HG02852 (cell line): ENCODE results near the gene RAE1.

Source experiments
- ATAC-seq: cut with Tn5 transposase; IDR thresholded peaks from one replicate; pipeline ENCODE4 v1.9.1; 2021; ENCODE audit warnings: mild to moderate bottlenecking, moderate library complexity; ENCODE audit not compliant: unreplicated experiment

RAE1 gene

DNA sequence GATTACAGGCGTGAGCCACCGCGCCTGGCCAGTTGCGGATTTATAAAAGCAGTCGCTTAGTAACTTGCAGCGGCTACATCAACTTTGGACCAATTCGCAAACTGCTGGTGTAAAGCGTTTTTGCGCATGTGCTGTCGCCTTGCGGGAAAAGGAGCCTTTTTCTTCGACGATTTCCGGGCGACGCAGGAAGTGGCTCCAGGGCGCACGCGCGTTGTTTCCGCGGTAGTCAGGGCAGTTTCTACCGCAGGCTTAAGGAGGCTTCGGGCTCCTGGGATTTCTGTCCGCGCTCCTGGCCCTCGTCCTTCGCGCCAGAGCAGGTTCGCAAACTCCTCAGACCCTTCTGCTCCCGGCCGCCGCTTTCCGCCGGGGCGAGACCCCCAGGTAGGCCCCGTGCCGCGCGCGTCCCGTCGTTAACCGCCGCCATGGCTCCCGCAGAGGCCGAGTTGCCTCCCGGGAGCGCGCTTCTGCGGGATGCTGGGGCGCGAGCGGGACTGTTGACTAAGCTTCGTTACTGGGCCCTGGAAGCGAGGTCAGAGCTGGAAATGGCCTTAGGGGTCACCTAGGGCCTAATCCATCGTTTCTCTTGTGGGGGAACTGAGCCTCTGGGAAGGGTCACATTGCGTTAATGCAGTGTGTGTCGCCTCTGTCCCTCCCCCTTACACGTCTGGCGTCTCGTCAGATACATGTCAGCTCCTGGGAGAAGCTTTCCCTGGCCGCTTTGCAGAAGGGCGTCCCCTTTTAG lies at the start of gene RAE1:
RAE1 (plus strand) TSS at position 214 of the 742 bp plus-strand sequence. CDS start 2,784 bp downstream, outside the sequence.
- ATAC-seq = peak; percentile 85

DNA sequence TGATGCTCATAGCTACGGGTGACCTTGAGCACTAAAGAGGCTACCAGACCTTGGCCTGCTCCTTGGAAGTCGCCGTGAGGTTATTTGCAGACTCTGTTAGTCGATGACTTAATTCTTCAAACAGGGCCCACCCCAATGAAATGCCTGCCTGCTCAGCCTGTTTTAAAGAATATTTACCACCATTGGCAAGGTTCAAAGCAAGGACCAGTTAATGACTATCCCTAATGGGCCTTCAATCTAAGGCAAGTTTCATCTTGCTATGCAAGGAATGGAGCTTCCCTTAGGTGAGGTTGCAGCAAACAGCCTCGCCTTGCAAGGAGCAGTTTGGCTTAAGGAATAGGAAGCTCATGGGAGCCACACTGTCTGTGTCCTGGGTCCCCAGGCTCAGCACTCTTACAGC lies 44.3 kb upstream of the RAE1 start:
- ATAC-seq = no peak

GRCh38 chr20:57308451-57309271 lies 42.4 kb upstream of the RAE1 start:
- ATAC-seq = no peak

DNA sequence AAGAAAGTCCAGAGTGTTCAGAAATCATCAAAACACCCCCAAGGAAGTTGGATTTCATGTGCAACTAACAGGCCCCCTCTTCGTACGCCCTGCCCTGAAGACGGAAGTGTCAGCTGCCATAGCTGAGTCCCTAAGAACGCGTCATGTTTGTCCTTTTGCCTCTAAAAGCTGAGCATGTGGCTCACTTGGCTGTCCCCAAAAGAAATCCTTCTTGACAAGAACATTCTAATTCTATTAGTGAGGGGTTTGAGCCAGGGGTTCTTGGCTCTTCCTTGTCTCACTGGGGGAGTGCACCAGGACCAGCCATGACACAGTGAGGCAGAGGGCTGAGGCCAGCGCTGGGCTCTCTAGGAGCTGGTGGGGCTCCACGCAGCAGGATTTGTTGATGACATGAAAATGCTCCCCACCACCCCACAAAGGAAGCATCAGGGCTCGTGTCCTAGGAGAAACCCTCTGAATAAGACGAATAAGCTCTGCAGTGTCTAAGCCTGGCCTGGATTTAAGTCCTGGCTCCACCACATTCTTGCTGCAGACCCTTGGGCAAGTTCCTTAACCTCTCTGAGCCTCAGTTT lies 41.4 kb upstream of the RAE1 start:
- ATAC-seq = no peak

DNA sequence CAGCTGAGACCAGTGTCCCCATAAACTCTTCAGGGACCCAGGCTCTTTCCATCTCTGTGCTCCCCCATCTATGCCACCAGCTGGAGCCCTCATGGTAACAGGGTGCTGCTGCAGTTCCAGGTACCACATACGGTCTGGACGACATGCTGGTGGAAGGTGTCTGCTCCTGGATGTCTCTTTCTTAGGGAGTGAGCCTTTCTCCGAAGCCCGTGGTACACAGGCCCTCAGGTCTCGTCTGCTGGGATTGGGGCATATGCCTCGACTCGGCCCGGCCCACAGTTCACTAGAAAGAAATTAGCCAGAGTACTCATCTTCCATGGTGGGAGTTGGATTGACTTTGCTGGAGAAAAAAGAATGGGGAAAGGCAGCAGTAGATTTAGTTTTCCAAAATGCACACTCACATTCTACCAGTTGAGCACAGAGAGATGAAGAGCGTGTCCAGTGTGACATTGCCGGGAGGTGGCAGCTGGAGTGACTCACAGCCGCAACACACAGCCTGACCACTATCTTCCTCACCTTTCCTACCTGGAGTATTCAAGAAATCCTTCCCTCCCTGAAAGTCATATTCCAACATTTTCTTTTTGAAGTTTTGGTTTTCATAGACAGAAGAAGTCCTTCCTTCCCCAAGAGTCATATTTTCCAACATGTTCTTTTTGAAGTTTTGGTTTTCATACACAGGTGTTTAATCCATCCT lies 40.1 kb upstream of the RAE1 start:
- ATAC-seq = no peak

DNA sequence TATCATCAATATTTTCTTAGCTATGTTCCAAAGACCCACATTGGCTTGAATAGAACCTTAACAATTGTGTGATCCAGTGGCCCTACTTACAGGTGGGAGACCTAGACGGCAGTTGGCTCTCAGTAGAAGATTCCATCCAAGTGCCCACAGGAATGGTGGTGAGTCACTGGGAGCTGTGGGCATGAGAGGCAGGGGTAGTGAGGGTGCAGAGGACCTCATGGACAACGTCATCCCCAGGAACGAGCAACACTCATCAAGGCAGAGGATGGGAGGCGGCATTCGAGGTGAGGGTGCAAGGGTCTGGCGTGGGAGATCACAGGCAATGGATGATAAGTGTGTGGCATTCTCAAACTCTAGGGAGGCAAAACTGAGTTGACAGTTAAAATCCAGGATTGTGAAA lies 38.9 kb upstream of the RAE1 start:
- no peak for ATAC-seq

GRCh38 chr20:57313230-57313629 lies 37.8 kb upstream of the RAE1 start:
- no peak for ATAC-seq

DNA sequence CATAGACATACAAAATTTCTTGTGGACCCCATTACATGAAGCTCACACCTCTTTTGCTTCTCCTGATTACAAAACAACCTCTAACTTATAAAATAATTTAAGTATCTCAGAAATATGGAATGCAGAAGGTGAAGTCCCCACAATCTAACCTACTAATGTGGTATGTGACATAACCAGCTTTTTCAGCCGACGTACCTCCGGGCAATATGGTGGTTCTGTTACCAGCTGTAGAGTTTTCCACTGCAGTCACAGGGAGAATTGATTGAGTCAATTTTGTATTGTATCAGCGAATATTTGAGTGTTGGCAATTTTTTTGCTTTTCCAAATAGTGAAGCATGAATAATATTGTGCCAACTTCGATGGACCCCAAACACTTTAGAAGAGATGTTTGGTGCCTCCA lies 37.1 kb upstream of the RAE1 start:
- ATAC-seq = no peak

DNA sequence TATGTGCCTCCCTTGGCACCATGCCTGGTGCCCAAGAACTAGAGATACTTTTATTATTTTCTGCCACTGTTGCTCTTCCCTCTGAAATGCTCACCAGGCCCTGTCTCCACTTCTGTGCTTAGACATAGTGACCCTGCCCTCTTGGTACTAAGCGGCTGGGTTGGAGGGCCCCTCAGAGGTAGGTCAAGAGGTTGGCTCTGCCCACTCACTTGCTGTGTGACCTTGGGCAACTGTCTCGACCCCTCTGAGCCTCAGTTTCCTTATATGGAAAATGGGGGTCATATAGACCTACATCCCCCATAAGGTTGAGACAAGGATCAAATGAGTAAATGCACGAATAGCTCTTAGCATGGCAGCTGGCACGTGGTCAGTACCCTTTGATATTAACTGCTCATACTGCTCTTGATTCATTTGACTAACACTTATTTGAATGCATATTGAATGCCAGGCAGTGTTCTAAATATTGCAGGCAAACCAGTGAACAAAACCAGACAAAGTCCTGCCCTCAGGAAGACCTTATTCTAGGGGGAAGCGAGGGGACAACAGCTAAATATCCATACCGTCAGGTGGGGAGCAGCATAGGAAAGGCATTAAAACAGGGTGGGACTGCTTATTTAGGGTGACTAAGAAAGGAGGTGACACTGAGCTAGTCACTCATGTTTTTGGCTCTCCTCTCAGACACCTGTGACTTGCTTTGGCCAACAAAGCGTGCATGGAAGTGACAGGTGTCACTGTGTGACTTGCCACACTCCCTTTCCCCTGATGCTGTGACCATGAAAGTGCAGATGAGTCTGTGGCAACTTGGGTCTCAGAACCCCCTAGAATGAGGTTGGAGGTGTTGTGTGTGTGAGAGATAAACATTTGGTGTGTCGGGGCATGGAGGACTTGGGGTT lies 35.7 kb upstream of the RAE1 start:
- ATAC-seq = no peak

GRCh38 chr20:57315976-57316480 lies 35.0 kb upstream of the RAE1 start:
- no peak for ATAC-seq

DNA sequence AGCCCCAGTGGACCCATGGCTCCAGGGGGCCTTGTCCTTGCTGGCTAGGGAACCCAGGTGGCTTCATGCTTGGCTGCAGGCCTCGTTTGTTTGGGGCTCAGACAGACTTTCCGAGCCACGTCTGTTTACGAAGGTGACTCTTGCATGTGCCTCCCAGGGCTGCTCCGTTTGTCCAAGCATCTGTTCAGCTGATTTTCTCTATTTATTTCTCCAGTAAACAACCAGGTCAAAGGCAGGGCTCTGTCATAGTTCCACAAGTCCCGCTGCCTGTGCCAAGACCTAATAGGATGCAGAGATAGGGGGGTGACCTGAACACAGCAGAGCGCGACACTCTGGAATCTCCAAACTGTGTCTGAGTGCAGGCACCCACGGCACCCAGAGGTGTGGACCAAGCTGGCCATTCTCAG lies 34.3 kb upstream of the RAE1 start:
- ATAC-seq = no peak

DNA sequence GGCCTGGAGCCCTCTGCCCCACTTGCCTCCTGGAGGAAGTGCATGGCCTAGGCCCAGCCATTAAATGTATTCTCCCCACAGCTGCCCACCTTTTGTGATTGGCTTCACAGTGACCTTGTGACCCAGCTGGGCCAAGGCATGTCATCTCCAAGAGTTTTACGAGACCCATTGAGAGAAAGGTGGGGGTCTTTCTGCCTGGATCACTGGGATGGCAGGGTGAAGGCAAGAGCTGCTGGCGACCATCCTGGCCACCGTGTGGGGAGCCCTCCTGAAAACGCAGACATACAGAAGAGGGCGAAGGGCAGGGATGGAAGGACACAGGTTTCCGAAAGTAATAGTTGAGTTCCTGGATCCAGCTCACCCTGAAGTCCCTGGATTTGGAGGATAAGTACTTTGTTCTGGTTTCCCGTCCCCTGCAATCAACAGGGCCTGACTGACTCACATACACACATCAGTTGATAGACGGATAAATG lies 33.7 kb upstream of the RAE1 start:
- no peak for ATAC-seq

GRCh38 chr20:57317789-57318371 lies 33.2 kb upstream of the RAE1 start:
- ATAC-seq = no peak

- ATAC-seq = no peak
Observed at GRCh38 chr20:57319584-57319983, 31.5 kb upstream of the RAE1 start.

DNA sequence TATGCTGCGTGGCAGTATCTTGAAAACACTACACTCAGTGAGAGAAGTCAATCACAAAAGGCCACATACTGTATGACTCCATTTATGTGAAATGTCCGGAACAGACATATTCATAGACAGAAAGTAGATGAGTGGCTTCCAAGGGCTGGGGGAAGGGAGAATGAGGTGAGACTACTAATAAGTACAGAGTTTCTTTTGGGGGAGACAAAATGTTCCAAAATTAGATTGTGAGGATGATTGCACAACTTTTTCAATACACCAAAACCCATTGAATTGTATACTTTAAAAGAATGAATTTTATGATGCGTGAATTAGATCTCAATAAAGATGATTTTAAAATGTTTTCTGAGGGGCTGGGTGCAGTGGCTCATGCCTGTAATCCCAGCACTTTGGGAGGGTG lies 30.7 kb upstream of the RAE1 start:
- ATAC-seq = no peak

GRCh38 chr20:57321142-57321541 lies 29.9 kb upstream of the RAE1 start:
- ATAC-seq = no peak

DNA sequence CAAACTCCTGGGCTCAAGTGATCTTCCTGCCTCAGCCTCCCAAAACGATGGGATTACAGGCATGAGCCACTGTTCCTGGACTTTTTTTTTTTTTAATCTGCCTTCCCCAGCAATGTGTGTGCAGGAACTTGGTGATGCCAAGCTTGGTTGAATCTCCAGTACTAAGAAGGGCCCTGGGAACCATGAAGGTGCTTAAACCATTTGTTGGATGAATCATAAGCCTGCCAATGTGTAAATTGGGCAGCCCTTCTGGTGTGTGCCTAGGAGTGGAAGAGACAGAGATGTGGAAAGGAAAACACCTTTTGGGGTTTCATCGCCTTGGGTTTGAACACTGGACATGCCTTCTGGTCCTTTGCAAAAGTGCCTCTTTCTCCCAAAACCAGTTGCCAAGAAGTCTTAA lies 28.6 kb upstream of the RAE1 start:
- no peak for ATAC-seq

GRCh38 chr20:57323034-57323433 lies 28.0 kb upstream of the RAE1 start:
- ATAC-seq = no peak

GRCh38 chr20:57325632-57326356 lies 25.3 kb upstream of the RAE1 start:
- no peak for ATAC-seq
